NCI-H2227 (cell line): Measurements from ENCODE around the gene WWP2.

Experiments
- DNase-seq: peaks from one replicate; lab custom pipeline; 2025; ENCODE audit not compliant: unreplicated experiment; lab: John Stamatoyannopoulos, UW

Gene WWP2

DNA sequence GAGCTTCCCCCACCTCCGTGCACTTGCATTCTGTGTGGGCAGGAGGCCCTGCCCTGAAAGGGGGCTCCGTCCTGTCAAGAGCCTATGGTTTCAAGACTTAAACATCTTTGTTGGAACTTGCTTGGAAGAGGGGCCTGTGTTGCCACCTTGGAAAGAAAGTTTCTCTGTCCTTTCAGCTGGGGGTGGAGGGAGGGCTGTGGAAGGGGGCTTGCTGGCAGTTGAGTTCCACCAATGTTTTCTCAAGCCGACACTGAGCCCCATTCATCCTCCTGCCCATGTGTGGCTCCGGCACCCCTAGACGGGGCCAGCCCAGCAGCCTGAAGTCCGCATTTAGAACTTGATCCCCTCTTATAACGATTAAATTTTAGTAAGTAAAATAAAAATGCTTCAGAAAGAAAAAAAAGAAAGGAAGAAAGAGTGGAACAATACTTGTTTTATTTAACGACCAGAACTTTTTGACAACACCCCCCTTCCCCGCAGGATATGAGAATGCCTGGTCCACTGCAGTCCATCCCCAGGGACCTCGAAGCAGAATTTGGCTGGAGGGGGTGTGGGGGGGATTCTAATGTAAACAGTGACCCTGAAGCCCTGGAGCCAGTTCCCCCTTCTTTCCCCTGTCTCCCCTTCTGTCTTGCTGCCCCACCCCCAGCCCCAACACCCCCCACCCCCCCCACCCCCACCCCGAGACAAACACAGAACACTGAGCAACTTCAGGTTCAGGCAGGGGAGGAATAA is 162.1 kb downstream of the WWP2 start:
- DNase-seq: no peak

DNA sequence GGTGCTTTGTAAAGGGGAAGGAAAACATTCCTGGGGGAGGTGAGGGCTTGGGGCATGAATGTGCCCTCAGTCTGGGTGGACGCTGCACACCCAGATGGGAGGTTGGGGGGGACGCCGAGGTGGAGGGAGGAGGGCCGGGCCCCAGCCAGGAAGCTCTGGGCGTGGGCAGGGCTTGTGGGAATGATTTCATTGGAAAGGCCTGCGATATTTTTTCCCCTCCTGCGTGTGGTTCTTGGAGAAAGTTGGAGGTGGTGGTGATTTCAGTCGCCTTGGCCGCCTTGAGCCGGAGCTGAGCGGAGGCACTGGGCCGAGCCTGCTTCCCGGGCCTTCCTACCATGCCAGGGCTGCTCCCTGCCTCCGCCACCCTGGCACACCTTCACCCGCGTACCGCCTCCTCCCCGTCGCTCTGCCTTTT is 162.7 kb downstream of the WWP2 start:
- no peak for DNase-seq

DNA sequence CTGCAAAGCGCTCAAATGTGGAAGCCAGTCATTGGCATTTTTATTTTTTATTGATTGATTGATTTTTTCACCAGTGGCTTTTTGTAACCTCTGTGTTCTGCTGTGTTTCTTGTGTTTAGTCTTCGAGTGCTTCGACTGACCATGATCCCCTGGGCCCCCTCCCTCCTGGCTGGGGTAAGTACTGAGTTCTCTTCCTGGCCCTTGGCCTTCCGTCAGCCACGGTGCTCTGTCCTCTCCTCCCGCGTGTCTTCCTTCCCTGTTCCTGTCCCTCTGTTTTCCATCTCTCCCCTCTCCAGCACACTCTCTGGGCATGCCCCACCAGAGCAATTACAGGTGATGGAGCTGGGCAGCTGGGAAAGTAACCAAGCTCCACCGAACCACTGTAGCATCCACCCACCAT is 163.2 kb downstream of the WWP2 start:
- no peak for DNase-seq

DNA sequence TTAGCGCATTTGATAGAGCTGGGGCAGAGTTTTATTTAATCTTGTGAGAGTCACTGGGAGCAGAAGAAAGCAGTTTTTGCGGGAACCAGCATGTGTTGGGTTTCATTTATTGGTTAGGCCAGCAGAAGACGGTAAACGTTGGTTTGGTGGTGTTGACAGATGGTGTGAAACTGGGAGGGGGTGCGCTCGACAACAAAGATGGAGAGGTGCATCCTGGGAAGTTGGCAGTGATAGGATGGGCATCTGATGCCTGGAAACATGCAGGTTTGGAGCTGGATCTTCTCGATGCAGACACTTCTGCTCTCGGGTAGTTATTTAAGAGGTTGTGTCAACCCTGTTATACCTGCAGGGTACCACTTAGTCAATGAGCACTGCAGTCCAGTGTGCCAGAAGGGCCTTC is 164.1 kb downstream of the WWP2 start:
- no peak for DNase-seq

- no peak for DNase-seq
Measured at GRCh38 chr16:69927056-69927757, 165.1 kb downstream of the WWP2 start.

DNA sequence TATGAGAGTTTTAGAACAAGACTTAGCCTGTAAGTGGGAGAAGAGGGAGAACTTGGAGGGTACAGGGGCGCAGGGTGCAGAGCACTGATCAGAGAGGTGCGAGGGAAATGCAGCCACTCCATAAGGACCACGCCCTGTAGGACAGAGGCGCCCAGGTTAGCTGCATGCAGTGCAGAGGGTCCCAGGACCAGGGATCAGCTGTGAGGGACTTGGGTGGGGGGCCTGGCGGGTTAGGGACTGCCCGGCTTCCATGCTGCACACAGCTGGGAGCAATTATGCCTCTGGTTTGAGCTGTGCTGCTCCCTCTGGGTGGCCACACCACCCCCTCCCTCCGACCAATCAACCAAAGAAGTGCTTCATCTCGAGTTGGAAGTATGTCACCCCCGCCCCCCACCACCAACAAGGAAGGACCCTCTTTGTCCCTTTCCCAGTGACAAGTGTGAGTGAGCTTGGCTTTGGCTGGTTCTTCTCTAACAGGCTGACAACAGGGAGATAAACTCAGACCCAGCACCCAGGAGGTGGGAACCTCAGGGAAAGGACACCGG is 166.8 kb downstream of the WWP2 start:
- DNase-seq: no peak

DNA sequence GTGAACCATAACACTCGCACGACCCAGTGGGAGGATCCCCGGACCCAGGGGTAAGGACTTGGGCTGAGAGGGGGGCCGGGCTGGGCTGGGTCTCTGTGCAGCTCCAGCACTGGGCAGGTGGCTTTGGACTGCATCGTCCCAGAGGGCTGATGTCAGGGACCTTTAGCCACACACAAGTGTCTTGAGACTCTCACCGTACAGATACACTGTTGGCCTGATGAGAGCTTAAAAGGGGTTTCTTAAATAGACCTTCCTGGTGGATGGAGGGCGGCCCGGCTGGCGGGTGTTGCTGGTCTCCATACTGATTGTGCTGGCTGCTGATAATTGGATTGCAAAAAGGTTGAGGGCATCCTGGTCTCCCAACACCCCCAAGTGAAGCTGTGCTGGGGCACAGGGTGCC is 167.3 kb downstream of the WWP2 start:
- no peak for DNase-seq

DNA sequence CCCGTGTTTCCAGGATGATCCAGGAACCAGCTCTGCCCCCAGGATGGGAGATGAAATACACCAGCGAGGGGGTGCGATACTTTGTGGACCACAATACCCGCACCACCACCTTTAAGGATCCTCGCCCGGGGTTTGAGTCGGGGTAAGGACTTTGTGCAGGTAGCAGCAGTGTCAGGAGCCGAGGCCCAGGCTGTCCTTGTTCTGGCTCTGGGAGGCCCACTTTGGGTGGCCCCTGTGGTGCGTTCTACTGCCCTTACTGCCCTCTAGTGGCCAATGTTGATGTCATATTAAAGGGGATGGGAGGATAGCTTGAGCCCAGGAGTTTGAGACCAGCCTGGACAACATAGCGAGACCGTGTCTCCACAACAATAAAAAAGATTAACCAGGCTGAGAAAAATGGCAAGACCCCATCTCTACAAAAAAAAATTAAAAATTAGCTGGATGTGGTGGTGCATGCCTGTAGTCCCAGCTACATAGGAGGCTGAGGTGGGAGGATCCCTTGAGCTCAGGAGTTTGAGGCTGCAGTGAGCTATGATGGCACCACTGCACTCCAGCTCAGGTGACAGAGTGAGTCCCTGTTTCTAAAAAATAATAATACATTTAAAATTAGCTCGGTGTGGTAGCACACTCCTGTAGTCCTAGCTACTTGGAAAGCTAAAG is 168.1 kb downstream of the WWP2 start:
- peak; percentile 34 for DNase-seq

DNA sequence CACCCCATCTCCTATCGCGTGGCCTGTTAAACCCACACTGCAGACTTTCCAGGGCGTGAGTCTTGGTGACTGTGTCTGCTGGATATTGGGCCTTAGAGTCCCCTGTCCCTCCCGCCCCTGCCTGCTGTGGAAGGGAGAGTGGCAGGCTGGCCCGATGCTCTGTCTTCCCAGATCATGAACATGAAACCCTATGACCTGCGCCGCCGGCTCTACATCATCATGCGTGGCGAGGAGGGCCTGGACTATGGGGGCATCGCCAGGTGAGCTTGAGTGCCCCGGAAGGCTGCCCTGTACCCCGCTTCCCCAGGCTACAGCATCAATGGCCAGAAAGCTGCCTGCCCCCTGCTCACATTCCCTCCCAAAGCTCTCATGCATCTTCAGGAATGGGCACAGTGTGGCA is 169.5 kb downstream of the WWP2 start:
- no peak for DNase-seq

DNA sequence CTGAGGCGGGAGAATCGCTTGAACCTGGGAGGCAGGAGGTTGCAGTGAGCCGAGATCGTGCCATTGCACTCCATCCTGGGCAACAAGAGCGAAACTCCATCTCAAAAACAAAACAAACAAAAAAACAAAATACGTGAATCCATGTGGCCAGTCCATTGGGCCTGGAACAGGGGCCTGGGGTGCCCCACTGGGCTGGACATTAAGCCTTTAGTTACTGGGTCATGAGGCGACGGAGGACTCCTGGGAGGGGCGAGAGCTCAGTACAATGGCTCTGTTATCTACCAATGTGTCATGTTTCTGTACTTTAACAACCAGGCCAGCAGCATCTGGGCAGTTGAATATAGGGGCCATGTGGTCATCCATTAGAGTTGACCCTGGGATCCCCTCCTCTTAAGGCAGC is 170.1 kb downstream of the WWP2 start:
- DNase-seq: no peak

DNA sequence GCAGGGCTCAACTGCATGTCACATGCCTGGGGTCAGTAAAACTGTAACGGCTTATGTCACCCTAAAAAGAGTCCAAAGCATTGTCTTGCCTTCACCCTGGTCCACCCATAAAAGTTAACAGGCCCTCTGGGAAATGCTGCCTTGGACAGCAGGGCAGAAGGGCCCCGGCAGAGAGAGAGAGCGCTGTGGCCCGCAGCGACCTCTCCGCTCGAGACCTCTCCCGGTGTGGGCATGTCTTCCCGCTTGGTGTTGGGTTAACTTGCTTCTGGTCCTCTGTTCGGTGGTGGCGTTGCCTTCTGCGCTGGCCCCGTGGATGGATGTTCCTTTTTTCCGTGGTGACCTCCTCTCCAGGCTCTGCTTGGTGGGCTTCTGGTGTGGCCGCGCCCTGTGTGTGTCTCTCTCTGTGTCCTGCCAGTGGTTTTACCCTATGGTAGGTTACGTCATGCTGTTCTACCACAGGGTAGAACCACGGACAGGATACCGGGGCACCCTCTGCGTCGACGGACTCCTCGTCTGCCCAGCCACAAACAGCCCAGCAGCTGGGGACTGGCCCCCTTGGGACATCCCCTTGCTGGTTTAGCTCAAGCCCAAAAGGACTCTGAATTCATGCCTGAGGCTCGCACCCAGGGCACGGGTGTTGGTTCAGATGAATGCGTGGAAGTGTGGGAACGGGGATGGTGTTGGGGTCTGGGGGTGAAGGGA is 170.7 kb downstream of the WWP2 start:
- DNase-seq: no peak

DNA sequence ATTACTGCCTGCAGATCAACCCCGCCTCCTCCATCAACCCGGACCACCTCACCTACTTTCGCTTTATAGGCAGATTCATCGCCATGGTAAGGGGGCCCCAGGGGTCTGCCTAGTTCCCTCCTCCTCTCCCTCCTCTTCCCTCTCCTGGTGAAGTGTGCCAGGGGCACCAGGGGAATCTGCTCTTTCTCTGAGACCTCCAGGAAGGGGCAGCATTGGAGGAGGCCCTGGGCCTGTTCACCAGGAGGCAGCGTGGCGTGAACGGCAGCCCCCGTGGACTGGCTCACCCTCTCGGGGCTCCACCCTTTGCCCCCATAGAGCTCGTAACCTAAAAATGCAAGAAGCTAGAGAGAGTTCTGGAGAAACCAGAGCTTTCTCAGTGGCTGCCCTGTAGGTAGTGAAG is 171.9 kb downstream of the WWP2 start:
- DNase-seq: no peak

DNA sequence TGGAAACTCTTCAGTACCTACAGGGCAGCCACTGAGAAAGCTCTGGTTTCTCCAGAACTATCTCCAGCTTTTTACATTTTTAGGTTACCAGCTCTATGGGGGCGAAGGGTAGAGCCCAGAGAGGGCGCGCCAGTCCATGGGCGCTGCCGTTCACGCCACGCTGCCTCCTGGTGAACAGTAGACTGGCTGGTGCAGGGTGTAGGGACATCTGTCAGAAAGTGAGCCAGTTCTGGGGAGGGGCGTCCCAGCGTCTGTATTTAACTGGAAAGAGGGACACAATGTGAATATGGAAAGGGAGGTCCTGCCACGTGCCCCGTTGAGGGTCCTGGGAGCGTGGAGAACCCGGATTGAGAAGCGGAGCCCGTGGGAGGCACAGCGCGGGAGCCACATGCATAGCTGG is 172.6 kb downstream of the WWP2 start:
- DNase-seq: no peak

- no peak for DNase-seq
Measured at GRCh38 chr16:69935278-69935711, 173.2 kb downstream of the WWP2 start.

GRCh38 chr16:69935740-69936139 is 173.6 kb downstream of the WWP2 start:
- DNase-seq: no peak

DNA sequence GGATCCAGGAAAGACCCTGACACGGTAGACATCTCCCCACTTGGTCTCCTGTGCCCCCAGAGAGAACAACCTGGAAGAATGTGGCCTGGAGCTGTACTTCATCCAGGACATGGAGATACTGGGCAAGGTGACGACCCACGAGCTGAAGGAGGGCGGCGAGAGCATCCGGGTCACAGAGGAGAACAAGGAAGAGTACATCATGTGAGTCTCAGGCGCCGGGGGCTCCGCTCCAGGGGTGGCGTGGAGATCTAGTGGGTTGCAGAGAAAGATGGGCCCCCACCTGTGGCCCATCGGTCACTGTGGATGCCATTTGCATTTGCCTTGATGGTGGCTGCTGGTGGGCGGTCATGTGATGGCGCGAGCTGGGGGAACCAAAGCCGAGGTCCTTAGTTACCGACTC is 174.1 kb downstream of the WWP2 start:
- DNase-seq: no peak

DNA sequence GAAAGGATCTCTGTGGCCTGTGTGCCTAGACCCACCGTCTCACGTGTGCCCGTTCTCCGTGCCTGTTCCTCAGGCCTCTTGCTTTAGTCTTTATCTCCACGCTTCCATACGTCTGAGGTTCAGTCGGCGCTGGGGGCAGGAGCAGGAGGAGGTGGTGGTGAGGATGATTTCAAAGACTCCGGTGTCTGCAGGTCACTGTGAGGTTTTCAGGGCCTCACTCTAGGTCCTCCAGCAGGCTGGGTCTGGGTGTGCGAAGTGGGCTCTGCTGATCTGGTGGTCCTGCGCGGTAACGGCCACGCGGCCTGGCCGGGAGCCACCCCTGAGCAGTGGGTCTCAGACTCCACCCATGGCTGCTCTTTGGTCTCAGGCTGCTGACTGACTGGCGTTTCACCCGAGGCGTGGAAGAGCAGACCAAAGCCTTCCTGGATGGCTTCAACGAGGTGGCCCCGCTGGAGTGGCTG is 174.6 kb downstream of the WWP2 start:
- no peak for DNase-seq

GRCh38 chr16:69937465-69937951 is 175.4 kb downstream of the WWP2 start:
- peak; percentile 23 for DNase-seq

DNA sequence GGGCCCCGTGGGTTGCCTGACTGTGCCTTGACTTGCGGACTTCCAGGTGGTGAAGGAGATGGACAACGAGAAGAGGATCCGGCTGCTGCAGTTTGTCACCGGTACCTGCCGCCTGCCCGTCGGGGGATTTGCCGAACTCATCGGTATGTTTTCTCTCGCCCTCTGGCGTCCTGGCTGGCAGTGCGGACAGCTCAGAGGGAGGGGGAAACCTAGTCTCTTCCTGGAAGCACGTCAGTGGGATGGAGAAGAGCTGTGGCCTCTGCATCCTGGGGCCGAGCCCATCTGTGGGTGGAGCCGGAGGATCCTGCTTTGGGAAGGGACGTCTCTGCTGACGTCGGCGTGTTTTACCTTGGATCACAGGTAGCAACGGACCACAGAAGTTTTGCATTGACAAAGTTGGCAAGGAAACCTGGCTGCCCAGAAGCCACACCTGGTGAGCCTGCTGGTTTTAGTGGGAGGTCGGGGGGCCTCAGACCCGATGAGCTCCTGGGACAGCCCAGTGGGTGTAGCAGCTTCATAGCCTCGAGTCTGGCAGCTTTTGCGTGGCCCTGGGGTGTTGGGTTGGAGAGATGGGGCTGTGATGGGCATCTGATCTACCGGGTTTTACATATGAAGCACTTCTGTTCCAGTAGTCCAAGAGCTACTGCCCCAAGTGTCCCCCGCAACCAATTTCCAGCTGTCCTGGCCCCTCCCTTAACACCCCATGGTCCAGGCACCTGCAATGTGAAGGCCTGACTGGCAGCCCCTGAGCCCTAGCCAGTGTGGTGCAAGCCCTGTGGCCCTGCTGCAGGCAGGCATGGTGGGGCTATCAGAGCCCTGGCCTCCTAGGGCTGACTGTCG is 177.1 kb downstream of the WWP2 start:
- DNase-seq: no peak
